Fibroblast of lung (primary cell): ENCODE results near the gene ZNF672.

Source experiments
- CTCF ChIP-seq, 2 donors: IDR thresholded peaks in 1 of 2; conservative IDR thresholded peaks in 1 of 2; 1 replicate in 1 of 2; 2 replicates in 1 of 2; pipeline ENCODE4 v1.5.1; 2011 to 2012; ENCODE audit warnings: low read length in 2 of 2, control low read depth in 1 of 2, inconsistent platforms in 1 of 2, low read depth in 1 of 2, mild to moderate bottlenecking in 1 of 2
- EZH2 ChIP-seq: IDR thresholded peaks from 2 replicates; pipeline ENCODE4 v1.5.1; 2012; ENCODE audit warnings: low read length, control low read depth, mild to moderate bottlenecking; ENCODE audit errors: missing control alignments

- TF ChIP-seq CTCF (conservative IDR thresholded peaks at IDR 0.05 in 1 of 2, IDR thresholded peaks at IDR 0.05 in 1 of 2; ENCODE audit: low read depth in 1 of 2, low read length in 2 of 2) (no peak), EZH2 (no peak)
Measured at GRCh38 chr1:248821641-248822040, 16.4 kb upstream of the ZNF672 start.
